GM20000 (cell line): ENCODE data around the gene RSRC2.
A peak's percentile ranks its signal among the peaks of the same experiment; 100 is the strongest.

ENCODE experiments used
- DNase-seq: peaks from one replicate; pipeline ENCODE4 v3.0.0; 2012; ENCODE audit warnings: low spot score
- TF ChIP-seq, protein P1 (sequence below): IDR thresholded peaks from 2 replicates; pipeline ENCODE4 v1.5.1; 2012; ENCODE audit warnings: mild to moderate bottlenecking, control low read depth; ENCODE audit errors: extremely low read depth, missing control alignments

RSRC2 gene

DNA sequence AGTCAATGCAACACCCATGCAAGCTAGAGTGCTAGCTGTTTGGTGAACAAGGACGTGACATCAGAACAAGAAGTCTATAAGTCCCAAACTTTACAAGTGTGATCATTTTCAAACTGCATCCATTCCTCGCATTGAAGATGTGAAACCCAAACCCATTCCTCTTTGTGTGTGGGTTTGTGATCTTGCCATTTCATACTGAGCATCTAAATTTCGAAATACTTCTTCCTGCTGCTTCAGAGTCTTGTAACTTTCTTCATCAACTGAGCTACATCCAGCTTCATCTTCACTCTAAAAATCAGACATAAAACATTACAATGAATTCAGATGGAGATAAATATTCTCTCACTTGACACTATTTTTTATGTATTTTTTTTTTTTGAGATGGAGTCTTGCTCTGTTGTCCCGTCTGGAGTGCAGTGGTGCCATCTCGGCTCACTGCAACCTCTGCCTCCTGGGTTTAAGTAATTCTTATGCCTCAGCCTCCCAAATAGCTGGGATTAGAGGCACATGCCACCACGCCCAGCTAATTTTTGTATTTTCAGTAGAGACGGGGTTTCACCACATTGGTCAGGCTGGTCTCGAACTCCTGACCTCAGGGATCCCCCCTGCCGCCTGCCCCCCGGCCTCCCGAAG is 21.2 kb downstream of the RSRC2 start:
- TF ChIP-seq, protein P1, sequence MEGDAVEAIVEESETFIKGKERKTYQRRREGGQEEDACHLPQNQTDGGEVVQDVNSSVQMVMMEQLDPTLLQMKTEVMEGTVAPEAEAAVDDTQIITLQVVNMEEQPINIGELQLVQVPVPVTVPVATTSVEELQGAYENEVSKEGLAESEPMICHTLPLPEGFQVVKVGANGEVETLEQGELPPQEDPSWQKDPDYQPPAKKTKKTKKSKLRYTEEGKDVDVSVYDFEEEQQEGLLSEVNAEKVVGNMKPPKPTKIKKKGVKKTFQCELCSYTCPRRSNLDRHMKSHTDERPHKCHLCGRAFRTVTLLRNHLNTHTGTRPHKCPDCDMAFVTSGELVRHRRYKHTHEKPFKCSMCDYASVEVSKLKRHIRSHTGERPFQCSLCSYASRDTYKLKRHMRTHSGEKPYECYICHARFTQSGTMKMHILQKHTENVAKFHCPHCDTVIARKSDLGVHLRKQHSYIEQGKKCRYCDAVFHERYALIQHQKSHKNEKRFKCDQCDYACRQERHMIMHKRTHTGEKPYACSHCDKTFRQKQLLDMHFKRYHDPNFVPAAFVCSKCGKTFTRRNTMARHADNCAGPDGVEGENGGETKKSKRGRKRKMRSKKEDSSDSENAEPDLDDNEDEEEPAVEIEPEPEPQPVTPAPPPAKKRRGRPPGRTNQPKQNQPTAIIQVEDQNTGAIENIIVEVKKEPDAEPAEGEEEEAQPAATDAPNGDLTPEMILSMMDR: no peak
- DNase-seq: no peak

DNA sequence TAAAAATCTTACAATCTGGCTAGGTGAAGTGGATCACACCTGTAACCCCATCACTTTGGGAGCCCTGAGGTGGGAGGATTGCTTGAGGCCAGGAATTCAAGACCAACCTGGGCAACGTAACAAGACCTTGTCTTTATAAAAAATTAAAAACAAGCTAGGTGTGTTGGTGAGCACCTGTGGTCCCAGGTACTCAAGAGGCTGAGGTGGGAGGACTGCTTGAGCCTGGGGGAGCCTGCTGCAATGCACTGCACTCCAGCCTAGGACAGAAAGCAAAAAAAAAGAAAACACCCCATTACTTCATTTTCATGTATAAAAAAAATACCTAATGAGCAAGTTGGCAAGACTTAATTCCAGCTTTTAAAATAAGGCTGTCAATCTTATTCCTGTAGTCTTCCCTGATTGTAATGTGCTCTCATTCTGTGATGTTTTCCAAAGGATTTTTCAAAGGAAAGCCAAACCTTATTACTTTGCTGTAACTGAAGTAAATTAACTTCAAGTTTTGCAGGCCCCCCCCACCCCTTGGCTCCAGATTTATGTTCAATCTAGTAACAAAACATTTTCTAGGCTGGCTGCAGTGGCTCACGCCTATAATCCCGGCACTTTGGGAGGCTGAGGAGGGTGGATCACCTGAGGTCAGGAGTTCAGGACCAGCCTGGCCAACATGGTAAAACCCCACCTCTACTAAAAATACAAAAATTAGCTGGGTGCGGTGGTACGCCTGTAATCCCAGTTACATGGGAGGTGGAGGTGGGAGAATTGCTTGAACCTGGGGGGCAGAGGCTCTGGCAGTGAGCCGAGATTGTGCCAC is 22.7 kb downstream of the RSRC2 start:
- no peak for DNase-seq
- TF ChIP-seq, protein P1: no peak

DNA sequence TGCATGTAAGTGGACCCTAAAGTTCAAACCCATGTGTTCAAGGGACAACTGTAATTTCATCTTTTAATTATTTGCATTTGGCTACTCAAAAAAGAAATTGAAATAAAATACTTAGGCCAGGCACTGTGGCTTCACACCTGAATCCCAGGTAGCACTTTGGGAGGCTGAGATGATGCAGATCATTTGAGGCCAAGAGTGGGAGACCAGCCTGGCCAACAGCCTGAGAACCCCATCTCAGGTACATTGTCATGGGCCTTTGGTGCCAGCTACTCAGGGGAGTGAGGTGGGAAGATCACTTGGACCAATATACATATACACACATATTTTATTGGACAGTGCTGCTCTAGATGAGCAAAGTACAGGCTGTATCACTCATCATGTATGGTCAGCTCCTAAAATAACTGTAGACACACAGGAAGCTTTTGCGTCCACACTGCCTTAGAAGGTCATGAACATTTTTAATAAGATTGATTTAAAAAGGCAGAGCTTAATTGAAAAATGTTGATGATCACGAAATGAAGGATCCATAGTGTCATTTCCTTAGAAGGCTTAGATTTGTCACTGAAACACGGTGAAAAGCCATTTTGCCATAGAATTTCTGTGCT is 23.5 kb downstream of the RSRC2 start:
- DNase-seq: no peak
- TF ChIP-seq, protein P1: no peak

DNA sequence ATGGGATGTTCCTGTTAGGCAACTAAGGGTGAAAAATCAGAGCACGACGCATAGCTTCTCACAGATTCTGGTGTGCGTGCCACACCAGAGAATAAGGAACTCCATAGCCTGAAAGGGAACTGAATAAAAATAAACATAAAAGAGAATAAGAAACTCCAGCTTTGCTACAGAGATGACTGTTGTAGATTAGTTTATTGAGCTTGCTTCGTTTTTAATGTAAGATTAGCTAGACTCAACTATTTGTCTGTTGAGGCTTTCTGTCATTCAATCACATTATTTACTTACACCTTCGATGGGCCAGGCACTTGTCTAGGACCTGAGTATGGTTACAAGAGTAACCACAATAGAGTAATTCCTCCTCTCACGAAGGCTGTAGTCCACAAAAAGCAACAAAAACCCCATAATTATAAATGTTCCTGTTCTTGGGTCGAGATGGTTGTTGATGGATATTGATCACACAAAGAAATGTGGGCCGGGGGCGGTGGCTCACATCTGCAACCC is 25.2 kb downstream of the RSRC2 start:
- TF ChIP-seq, protein P1: no peak
- peak; percentile 15 for DNase-seq

DNA sequence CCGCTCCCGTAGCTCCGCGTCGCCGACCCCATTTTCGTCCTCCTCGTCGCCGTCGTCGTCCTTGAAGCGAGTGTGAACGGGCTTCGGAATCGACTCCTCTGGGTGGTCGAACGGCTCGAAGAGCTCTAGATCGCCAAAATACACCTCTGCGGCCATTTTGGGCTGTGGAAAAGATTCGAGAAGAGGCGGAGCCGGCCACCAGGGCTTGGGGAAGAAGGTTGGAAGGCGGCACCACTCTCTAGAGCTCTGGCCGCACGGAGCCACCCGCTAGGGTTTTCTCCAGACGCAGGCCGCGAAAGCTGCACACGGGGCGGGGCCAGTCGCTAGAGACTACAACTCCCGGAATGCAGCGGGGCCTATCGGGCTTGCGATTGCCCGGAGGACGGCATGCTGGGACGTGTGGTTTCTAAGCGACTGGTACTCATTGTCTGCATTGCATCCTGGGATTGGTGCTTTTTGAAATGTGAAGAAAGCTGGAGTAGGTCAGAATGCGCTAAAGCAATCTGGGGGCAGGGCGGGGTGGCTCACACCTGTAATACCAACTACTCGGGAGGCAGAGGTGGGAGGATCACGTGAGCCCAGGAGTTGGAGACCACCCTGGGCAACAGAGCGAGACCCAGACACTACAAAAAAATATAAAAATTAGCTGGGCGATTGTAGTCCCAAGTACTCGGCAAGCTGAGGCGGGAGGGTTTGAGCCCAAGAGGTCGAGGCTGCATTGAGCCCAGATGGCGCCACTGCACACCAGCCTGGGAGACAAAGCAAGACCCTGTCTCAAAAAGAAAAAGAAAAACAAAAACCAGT is 25.8 kb downstream of the RSRC2 start, which contains the start of gene ZCCHC8:
ZCCHC8 (minus strand) TSS at position 248 of the 804 bp plus-strand sequence; CDS start at position 156, 92 bp downstream.
- TF ChIP-seq, protein P1: no peak
- DNase-seq: peak; percentile 93

DNA sequence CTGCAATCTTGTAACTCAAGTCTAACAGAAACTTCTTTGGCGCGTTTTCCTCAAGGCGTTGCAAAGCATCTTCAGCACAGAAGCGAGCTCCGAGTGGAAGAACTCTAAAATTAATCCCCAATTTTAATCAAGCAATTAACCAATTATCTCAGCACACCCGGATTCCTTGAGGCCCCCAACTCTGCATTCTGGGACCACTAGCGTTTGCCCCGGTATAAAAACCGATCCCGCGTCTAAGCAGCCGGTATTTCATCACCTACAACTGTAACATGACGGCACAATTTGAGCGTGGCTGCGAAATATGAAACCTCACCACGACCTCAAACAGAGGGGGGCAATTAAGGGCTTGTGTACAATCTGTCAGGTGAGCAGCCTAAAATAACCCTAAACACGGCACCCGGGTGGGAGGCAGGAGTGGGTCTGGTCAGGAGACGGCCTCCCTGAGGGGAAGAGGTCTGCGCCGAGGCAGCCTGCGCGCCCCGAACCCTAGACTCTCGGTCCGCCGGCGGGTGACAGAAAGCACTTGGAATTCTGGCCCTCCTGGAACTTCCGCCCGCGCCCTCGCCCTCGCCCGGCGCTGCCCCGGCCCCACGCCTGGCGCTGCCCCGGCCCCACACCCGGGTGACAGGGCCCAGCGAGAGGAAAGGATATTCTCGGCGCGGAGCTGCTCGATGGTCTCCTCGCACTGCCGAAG is 26.6 kb downstream of the RSRC2 start:
- TF ChIP-seq, protein P1: no peak
- peak; percentile 60 for DNase-seq
